ENCODE measurements around the gene HTRA2.
A peak's percentile ranks its signal among the peaks of the same experiment; 100 is the strongest.

Gene HTRA2

GRCh38 chr2:74495440-74495839 is 34.3 kb upstream of the HTRA2 start:
- Mint-ChIP-seq H3K9me3 (no peaks in the 10 kb centered on the region), H3K27me3 (peaks cover 16% of the 10 kb centered on the region), H3K27ac (ENCODE audit: low read depth) (no peak overlapping the region), H3K36me3 (ENCODE audit: insufficient read depth) (peaks cover 24% of the 10 kb centered on the region), H3K4me3 (no peak overlapping the region), H3K4me1 (peaks cover 16% of the 10 kb centered on the region)
- no peak for DNase-seq (ENCODE audit: low spot score in 2 of 2)
- ATAC-seq (replicated peaks; ENCODE audit: extremely low read depth, poor library complexity, severe bottlenecking) = no peak

GRCh38 chr2:74496997-74497776 is 32.5 kb upstream of the HTRA2 start:
- no peak overlapping the region for H3K27ac Mint-ChIP-seq (ENCODE audit: low read depth)
- peaks cover 17% of the 10 kb centered on the region for H3K36me3 Mint-ChIP-seq (ENCODE audit: insufficient read depth)
- H3K4me1 Mint-ChIP-seq = peaks cover 26% of the 10 kb centered on the region
- no peaks in the 10 kb centered on the region for H3K9me3 Mint-ChIP-seq
- no peak for DNase-seq (ENCODE audit: low spot score in 2 of 2)
- ATAC-seq (replicated peaks; ENCODE audit: extremely low read depth, poor library complexity, severe bottlenecking) = no peak
- H3K4me3 Mint-ChIP-seq = peak overlapping the region; percentile 81
- peaks cover 28% of the 10 kb centered on the region for H3K27me3 Mint-ChIP-seq

- Mint-ChIP-seq H3K9me3 (no peaks in the 10 kb centered on the region), H3K4me1 (peaks cover 31% of the 10 kb centered on the region), H3K27ac (ENCODE audit: low read depth) (peak overlapping the region; percentile 79), H3K4me3 (peak overlapping the region; percentile 81), H3K27me3 (peaks cover 30% of the 10 kb centered on the region), H3K36me3 (ENCODE audit: insufficient read depth) (peaks cover 16% of the 10 kb centered on the region)
- DNase-seq (ENCODE audit: low spot score in 2 of 2) (no peak), ATAC-seq (replicated peaks; ENCODE audit: extremely low read depth, poor library complexity, severe bottlenecking) (peak; percentile 53)
These were observed 31.8 kb upstream of the HTRA2 start for GRCh38 chr2:74497777-74498499.

- peak overlapping the region; percentile 79 for H3K27ac Mint-ChIP-seq (ENCODE audit: low read depth)
- H3K4me1 Mint-ChIP-seq = peaks cover 37% of the 10 kb centered on the region
- DNase-seq (ENCODE audit: low spot score in 2 of 2) (no peak), ATAC-seq (replicated peaks; ENCODE audit: extremely low read depth, poor library complexity, severe bottlenecking) (peak; percentile 41)
- H3K27me3 Mint-ChIP-seq = peaks cover 30% of the 10 kb centered on the region
- no peaks in the 10 kb centered on the region for H3K9me3 Mint-ChIP-seq
- peaks cover 12% of the 10 kb centered on the region for H3K36me3 Mint-ChIP-seq (ENCODE audit: insufficient read depth)
- peak overlapping the region; percentile 81 for H3K4me3 Mint-ChIP-seq
These were observed 31.1 kb upstream of the HTRA2 start for GRCh38 chr2:74498500-74499266.

- no peaks in the 10 kb centered on the region for H3K9me3 Mint-ChIP-seq
These were observed 30.3 kb upstream of the HTRA2 start, which contains the start of gene LBX2 for GRCh38 chr2:74499267-74499939. Gene LBX2 (minus strand): TSS chr2:74499603. CDS start chr2:74499537, 66 bp downstream.

GRCh38 chr2:74499940-74500577 is 29.7 kb upstream of the HTRA2 start:
- peaks cover 40% of the 10 kb centered on the region for H3K27me3 Mint-ChIP-seq
- H3K36me3 Mint-ChIP-seq (ENCODE audit: insufficient read depth) = peaks cover 9% of the 10 kb centered on the region
- peaks cover 50% of the 10 kb centered on the region for H3K4me1 Mint-ChIP-seq
- no peak for DNase-seq (ENCODE audit: low spot score in 2 of 2)
- no peak overlapping the region for H3K27ac Mint-ChIP-seq (ENCODE audit: low read depth)
- ATAC-seq (replicated peaks; ENCODE audit: extremely low read depth, poor library complexity, severe bottlenecking) = no peak
- no peaks in the 10 kb centered on the region for H3K9me3 Mint-ChIP-seq
- no peak overlapping the region for H3K4me3 Mint-ChIP-seq

More at GRCh38 chr2:74499267-74499939, 30.3 kb upstream of the HTRA2 start, which contains the start of gene LBX2:
- peaks cover 43% of the 10 kb centered on the region for H3K4me1 Mint-ChIP-seq
- H3K36me3 Mint-ChIP-seq (ENCODE audit: insufficient read depth) = peaks cover 7% of the 10 kb centered on the region
- ATAC-seq (replicated peaks; ENCODE audit: extremely low read depth, poor library complexity, severe bottlenecking) (no peak), DNase-seq (ENCODE audit: low spot score in 2 of 2) (no peak)
- peak within 1 kb of the TSS; percentile 81 for H3K4me3 Mint-ChIP-seq
- H3K27me3 Mint-ChIP-seq = peaks cover 37% of the 10 kb centered on the region
- H3K27ac Mint-ChIP-seq (ENCODE audit: low read depth) = peak within 1 kb of the TSS; percentile 79

GRCh38 chr2:74500578-74500946 is 29.2 kb upstream of the HTRA2 start:
- Mint-ChIP-seq H3K27me3 (peaks cover 40% of the 10 kb centered on the region), H3K9me3 (no peaks in the 10 kb centered on the region), H3K4me1 (peaks cover 53% of the 10 kb centered on the region), H3K36me3 (ENCODE audit: insufficient read depth) (peaks cover 10% of the 10 kb centered on the region), H3K4me3 (no peak overlapping the region), H3K27ac (ENCODE audit: low read depth) (no peak overlapping the region)
- DNase-seq (ENCODE audit: low spot score in 2 of 2) (no peak), ATAC-seq (replicated peaks; ENCODE audit: extremely low read depth, poor library complexity, severe bottlenecking) (no peak)

- Mint-ChIP-seq H3K9me3 (no peaks in the 10 kb centered on the region), H3K4me1 (peaks cover 55% of the 10 kb centered on the region), H3K27me3 (peaks cover 40% of the 10 kb centered on the region), H3K36me3 (ENCODE audit: insufficient read depth) (peaks cover 15% of the 10 kb centered on the region), H3K4me3 (peak overlapping the region; percentile 44), H3K27ac (ENCODE audit: low read depth) (no peak overlapping the region)
- DNase-seq (ENCODE audit: low spot score in 2 of 2) (no peak), ATAC-seq (replicated peaks; ENCODE audit: extremely low read depth, poor library complexity, severe bottlenecking) (no peak)
These were observed 28.2 kb upstream of the HTRA2 start for GRCh38 chr2:74501335-74502071.

- no peak overlapping the region for H3K27ac Mint-ChIP-seq (ENCODE audit: low read depth)
- peaks cover 62% of the 10 kb centered on the region for H3K4me1 Mint-ChIP-seq
- H3K27me3 Mint-ChIP-seq = peaks cover 40% of the 10 kb centered on the region
- DNase-seq (ENCODE audit: low spot score in 2 of 2) (no peak), ATAC-seq (replicated peaks; ENCODE audit: extremely low read depth, poor library complexity, severe bottlenecking) (no peak)
- peaks cover 22% of the 10 kb centered on the region for H3K36me3 Mint-ChIP-seq (ENCODE audit: insufficient read depth)
- peak overlapping the region; percentile 44 for H3K4me3 Mint-ChIP-seq
- no peaks in the 10 kb centered on the region for H3K9me3 Mint-ChIP-seq
These were observed 27.5 kb upstream of the HTRA2 start for GRCh38 chr2:74502147-74502719.

- H3K27ac Mint-ChIP-seq (ENCODE audit: low read depth) = no peak overlapping the region
- DNase-seq (ENCODE audit: low spot score in 2 of 2) (peak in 1 of 2 donors; percentile 35), ATAC-seq (replicated peaks; ENCODE audit: extremely low read depth, poor library complexity, severe bottlenecking) (no peak)
- H3K4me3 Mint-ChIP-seq = peak overlapping the region; percentile 44
- H3K36me3 Mint-ChIP-seq (ENCODE audit: insufficient read depth) = peaks cover 26% of the 10 kb centered on the region
- peaks cover 66% of the 10 kb centered on the region for H3K4me1 Mint-ChIP-seq
- H3K9me3 Mint-ChIP-seq = no peaks in the 10 kb centered on the region
- peaks cover 39% of the 10 kb centered on the region for H3K27me3 Mint-ChIP-seq
These were observed 26.8 kb upstream of the HTRA2 start for GRCh38 chr2:74502720-74503505.

Data from central memory CD8-positive, alpha-beta T cell (primary cell).